Measurements from ENCODE around the gene PTPRR. TPM values are rescaled to one million over a fixed set of nuclear protein-coding genes. Genes with fewer than 3 reads are reported as not detected.
"Not testable (repeated sequence)": the region's sequence is repeated elsewhere in the genome, so short reads cannot be mapped to it uniquely, and the experiment has no call there.

PTPRR gene
- total RNA-seq, 1 donor from 2014 or later: 0.55 TPM

DNA sequence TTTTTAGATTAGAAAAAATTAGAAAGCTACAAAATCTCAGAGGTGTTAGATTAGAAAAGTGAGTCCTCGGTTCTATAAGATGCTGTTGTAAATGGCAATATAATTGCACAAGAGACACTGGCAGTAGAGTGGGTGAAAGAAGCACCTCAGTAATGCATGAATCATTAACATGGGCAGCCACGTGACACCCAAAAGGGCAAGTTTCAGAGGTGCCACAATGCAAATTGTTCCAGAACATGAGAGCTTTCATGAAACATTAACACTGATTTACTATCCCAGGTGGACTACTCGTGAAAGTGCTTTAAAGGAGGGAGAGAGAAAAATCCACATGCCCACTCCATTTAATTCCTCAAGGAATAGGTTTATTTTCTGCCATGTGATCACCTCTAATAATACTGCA lies 108.4 kb downstream of the PTPRR start:
- no peak for ATAC-seq

DNA sequence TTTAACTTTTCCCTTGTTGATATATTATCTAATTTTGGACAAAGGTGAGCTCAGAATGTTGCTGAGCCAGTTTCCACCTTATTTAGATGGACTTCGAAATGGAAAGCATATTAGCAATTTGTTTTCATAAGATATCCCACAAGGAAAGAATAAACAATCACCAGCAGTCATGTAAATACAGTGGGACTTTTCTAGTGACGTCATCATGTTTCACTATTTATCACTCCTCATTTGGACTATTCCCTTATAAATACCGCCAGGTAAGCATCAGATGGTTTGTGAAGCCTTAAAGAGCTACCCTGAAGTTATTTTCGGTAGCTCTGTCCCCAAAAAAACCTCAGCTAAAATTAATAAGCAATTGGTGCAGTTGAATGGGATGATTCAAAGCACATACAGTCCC lies 110.7 kb downstream of the PTPRR start:
- no peak for ATAC-seq
- intact Hi-C loops (cut with micrococcal nuclease): no loop called here
- no peak for DNase-seq

More for the DNA sequence above, 108.4 kb downstream of the PTPRR start:
- no peak for DNase-seq
- intact Hi-C loops (cut with micrococcal nuclease): no loop called here

- DNase-seq; ATAC-seq; intact Hi-C loops (cut with micrococcal nuclease): not testable (repeated sequence)
Observed at GRCh38 chr12:70807993-70808392, 112.5 kb downstream of the PTPRR start.

DNA sequence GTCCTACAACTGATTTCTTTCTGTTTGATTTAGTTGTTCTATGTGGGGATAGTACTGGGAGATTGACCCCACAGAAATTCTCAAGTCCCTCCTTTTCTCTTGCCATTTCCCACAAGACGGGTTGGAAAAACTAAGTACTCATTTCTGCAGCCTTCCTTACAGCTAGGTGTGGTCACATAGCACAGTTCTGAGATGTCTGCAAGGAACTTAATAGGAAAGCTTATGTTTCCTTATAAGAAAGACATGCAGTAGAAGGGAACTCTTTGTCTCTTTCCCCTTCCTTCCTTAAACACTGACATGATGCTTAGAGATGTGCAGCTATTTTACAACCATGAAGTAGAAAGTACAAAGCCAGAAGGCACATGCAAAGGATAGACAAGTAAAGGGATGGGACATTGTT lies 113.7 kb downstream of the PTPRR start:
- DNase-seq (no peak), ATAC-seq (no peak)
- intact Hi-C loops (cut with micrococcal nuclease): no loop called here

DNA sequence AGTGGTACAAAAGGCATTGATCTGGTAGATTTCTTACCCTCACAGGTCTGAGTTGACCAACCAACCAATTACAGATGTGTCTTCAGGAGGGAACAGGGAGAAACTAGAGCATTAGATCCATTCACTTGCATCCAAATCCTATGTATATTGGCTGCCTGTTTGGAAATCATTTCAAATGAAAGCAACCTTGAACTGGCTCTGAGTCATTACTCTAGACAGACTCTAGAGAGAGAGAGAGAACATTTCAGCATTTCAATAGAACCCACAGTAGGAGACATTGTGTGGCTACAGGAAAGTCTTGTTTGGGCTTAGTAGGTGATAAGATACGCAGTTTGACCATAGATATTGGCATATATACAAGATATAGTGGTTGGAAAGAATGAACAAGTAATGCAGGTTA lies 114.5 kb downstream of the PTPRR start:
- intact Hi-C loops (cut with micrococcal nuclease): no loop called here
- DNase-seq (no peak), ATAC-seq (no peak)

DNA sequence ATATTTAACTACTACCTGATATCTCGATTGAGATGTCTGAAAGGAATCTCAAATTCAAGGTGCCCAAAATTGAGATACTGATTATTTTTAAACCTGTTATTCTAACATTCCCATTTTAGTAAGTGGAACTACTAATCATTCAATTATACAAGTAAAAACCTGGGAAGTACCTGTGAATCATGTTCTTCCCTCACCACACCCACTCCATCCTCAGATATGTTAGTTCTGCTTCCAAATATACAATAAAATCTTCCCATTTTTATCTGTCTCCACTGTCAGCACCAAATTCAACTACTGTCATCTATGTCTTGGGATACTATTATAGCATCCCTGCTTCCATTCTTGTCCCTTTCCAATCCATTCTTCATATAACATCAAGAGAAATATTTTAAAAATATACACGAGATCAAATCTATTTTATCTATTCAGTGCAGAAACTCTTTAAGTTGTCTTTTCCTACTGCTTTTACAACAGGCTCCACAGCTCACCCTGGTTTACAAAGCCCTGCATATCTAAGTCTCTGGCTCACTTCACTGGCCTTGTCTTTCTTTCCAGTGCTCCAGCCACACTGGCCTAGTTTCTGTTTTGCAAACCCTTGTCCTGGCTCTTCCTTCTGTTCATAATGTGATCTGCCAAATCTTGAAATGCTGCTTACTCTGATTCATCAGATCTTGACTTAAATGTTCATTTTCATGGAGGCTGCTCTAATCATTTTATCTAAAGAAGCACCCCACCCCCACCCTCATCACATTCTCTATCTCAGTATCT lies 122.3 kb downstream of the PTPRR start:
- intact Hi-C loops (cut with micrococcal nuclease): no loop called here
- DNase-seq: no peak
- ATAC-seq: peak; percentile 63

DNA sequence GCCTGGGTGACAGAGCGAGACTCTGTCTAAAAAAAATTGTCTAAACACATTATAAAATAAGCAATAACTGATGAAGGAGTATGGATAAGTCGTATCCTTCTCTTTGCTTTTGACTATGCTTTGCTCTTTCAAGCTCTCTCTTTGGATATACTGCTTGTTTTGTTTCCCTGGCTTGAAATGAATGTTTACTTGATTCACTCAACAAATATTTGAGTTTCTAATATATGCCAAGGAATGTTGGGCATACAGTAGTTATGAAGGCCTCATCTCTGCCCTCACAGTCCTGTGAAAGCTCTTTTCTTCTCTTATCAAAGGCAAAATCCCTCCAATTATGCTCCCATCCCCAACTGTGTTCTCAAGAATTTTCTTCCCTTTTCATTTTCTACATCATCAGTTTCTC lies 123.5 kb downstream of the PTPRR start:
- ATAC-seq (no peak), DNase-seq (no peak)
- intact Hi-C loops (cut with micrococcal nuclease): no loop called here

DNA sequence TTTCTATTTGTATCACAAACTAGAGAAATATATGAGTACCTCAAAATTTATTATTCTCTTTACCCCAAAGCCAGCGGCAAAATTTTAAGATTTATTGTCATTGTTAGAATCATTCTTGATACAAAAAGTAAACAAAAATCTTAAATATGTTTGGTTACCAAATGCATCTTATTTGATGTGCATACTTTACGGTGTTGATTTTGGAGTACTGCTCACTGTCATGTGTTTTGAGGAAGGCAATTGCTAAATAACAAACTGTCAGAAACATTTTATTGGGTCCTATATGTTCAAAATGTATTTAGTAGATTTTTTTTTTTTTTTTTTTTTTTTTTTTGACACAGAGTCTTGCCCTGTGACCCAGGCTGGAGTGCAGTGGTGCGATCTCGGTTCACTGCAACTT lies 124.9 kb downstream of the PTPRR start:
- no peak for ATAC-seq
- intact Hi-C loops (cut with micrococcal nuclease): no loop called here
- no peak for DNase-seq

- intact Hi-C loops (cut with micrococcal nuclease): no loop called here
- ATAC-seq (no peak), DNase-seq (no peak)
Observed at GRCh38 chr12:70794131-70794530, 126.4 kb downstream of the PTPRR start.

DNA sequence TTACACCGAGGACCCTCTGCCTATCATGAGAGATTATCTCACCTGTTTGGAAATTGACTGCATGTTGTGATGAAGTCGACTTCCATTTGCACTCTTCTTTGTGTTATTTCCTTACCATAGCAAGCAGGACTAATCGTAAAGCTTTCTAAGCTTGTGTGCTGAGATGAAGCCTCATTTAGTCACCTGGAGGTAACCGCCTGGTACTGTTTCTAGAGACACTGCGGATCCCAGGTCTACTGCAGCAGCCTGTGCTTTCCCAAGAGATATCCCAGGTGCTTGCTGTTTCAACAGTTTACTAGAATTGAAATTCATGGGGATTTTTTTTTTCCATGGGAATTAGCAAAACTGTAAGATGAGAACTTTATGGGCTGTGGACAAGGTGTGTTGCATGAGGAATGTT lies 131.8 kb downstream of the PTPRR start:
- ATAC-seq (no peak), DNase-seq (no peak)
- intact Hi-C loops (cut with micrococcal nuclease): no loop called here

DNA sequence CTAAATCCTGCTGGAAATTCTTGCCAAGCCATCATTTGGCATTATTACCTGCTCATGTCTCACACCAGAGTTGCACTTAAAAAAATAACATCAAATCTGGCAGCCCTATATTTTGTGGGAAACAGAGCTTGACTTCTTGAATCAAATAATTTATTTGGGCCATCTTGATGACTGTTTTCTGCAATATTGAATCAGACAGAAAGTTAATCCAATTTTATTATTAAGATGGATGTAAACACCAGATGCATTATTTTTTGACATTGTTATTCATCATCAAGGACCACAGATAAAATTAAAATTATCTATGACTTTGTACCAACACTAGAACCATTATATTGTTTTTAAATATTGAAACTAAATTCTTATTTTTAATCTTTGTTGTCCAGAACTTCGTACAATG lies 132.9 kb downstream of the PTPRR start:
- DNase-seq (no peak), ATAC-seq (no peak)
- intact Hi-C loops (cut with micrococcal nuclease): no loop called here

GRCh38 chr12:70785896-70786295 lies 134.6 kb downstream of the PTPRR start:
- no peak for DNase-seq
- ATAC-seq: no peak
- intact Hi-C loops (cut with micrococcal nuclease): no loop called here

DNA sequence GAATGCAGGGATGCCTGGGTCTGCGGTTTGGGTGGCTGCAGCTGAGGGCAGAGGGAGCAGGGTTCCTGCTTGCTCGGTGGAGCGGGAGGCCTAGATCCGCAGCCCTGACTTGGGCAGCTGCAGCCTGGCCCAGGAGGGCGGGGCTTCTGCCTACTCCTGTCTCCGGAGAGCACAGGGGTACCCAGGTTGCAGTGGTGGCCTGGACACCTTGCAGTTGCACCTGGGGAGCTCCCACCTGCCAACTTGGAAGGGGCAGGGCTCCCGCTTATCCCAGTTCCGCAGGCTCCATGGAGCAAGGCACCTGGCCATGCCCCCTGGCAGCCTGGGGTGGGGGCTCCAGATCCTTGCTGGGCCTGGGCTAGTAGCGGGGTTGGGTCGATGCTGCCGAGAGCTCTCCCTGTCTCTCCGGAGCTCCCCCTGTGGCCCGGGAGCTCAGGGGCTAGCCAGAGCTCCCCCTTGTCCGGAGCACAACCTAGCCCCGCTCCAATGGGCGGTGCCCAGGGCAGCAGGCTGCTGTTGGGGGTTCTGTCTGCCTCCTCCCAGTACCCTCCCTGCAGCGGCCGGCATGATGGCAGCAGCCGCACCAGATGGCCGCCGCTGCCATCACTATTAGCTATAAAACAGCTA lies 136.4 kb downstream of the PTPRR start:
- intact Hi-C loops (cut with micrococcal nuclease): no loop called here
- no peak for DNase-seq
- no peak for ATAC-seq

GRCh38 chr12:70783455-70783854 lies 137.1 kb downstream of the PTPRR start:
- DNase-seq (no peak), ATAC-seq (no peak)
- intact Hi-C loops (cut with micrococcal nuclease): no loop called here

GRCh38 chr12:70779250-70779649 lies 141.3 kb downstream of the PTPRR start:
- intact Hi-C loops (cut with micrococcal nuclease): no loop called here
- ATAC-seq: no peak
- no peak for DNase-seq

- no peak for ATAC-seq
- intact Hi-C loops (cut with micrococcal nuclease): no loop called here
- no peak for DNase-seq
Observed at GRCh38 chr12:70774055-70774454, 146.5 kb downstream of the PTPRR start.

GRCh38 chr12:70772836-70773235 lies 147.7 kb downstream of the PTPRR start:
- intact Hi-C loops (cut with micrococcal nuclease): no loop called here
- DNase-seq: no peak
- no peak for ATAC-seq

GRCh38 chr12:70771581-70771980 lies 149.0 kb downstream of the PTPRR start:
- ATAC-seq (no peak), DNase-seq (no peak)
- intact Hi-C loops (cut with micrococcal nuclease): no loop called here

DNA sequence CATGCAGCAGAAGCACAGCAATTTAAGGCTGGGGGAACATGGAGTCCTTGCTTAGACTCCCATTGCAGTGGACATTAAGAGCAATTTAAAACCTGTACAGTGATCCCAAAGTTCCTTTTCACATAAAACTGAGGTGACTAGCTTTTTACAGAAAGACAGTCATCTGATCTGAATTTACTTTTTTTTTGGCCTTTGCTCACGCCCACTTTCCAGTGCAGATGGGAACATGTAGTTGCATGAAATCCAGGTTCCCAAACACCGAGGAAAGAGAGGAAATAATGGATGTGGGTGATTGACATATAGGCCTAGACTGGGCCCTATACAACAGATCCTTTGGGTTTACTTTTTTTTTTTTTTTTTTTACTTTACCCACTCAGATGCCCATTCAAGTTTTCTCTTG lies 156.9 kb downstream of the PTPRR start:
- intact Hi-C loops (cut with micrococcal nuclease): no loop called here
- ATAC-seq: no peak
- no peak for DNase-seq

- ATAC-seq: no peak
- DNase-seq: no peak
- intact Hi-C loops (cut with micrococcal nuclease): no loop called here
Observed at GRCh38 chr12:70762000-70762399, 158.5 kb downstream of the PTPRR start.
